HFFc6 (cell line): ENCODE measurements around the gene SNRNP70. TPM values are rescaled to one million over a fixed set of nuclear protein-coding genes. Genes with fewer than 3 reads are reported as not detected.
A peak's percentile ranks its signal among the peaks of the same experiment; 100 is the strongest.

Source experiments
- DNase-seq: peaks from one replicate; pipeline ENCODE4 v3.0.0-alpha.2; 2018
- H3K27ac Mint-ChIP-seq: 2 replicates; pipeline ENCODE4 v1.8.0; 2020; ENCODE audit warnings: mild to moderate bottlenecking, mixed read lengths
- H3K27me3 Mint-ChIP-seq: 2 replicates; pipeline ENCODE4 v1.8.0; 2021; ENCODE audit warnings: mild to moderate bottlenecking, moderate library complexity, mixed read lengths; ENCODE audit not compliant: insufficient read depth
- H3K36me3 Mint-ChIP-seq: 2 replicates; pipeline ENCODE4 v1.8.0; 2021; ENCODE audit warnings: low read depth, mixed read lengths
- H3K4me1 Mint-ChIP-seq: 2 replicates; pipeline ENCODE4 v1.8.0; 2020; ENCODE audit warnings: low read depth, mixed read lengths
- H3K4me3 Mint-ChIP-seq: 2 replicates; pipeline ENCODE4 v1.8.0; 2020; ENCODE audit warnings: mild to moderate bottlenecking, moderate library complexity, mixed read lengths
- H3K9me3 Mint-ChIP-seq: 2 replicates; pipeline ENCODE4 v1.8.0; 2020; ENCODE audit warnings: mild to moderate bottlenecking, mixed read lengths
- total RNA-seq, 6 experiments: library from RNA; stranded (reverse); fragmentation: NEBNext Ultra II Directional; extraction: Animal tissue kit (Norgen Biotek cat#: 25700); gene quantifications; 2 replicates in 1 of 6; 3 replicates in 5 of 6; pipeline ENCODE4 v1.2.3, GENCODE V29; 2021
- TF ChIP-seq, protein P1 (sequence below): fragments of 200-600 bp; sonication (generic); IDR thresholded peaks from 2 replicates; pipeline ENCODE4 v1.5.0; 2021; ENCODE audit warnings: antibody characterized with exemption, mild to moderate bottlenecking

Gene SNRNP70
- total RNA-seq, 6 experiments from 2014 or later: 134 to 164 (median 156) TPM

- Mint-ChIP-seq H3K27ac (peak overlapping the region; percentile 72), H3K4me1 (peaks cover 56% of the 10 kb centered on the region), H3K9me3 (no peaks in the 10 kb centered on the region), H3K4me3 (peak overlapping the region; percentile 1; the same call in 1 of the 2 replicates), H3K36me3 (peaks cover 25% of the 10 kb centered on the region), H3K27me3 (peaks cover 7% of the 10 kb centered on the region)
- TF ChIP-seq, protein P1, sequence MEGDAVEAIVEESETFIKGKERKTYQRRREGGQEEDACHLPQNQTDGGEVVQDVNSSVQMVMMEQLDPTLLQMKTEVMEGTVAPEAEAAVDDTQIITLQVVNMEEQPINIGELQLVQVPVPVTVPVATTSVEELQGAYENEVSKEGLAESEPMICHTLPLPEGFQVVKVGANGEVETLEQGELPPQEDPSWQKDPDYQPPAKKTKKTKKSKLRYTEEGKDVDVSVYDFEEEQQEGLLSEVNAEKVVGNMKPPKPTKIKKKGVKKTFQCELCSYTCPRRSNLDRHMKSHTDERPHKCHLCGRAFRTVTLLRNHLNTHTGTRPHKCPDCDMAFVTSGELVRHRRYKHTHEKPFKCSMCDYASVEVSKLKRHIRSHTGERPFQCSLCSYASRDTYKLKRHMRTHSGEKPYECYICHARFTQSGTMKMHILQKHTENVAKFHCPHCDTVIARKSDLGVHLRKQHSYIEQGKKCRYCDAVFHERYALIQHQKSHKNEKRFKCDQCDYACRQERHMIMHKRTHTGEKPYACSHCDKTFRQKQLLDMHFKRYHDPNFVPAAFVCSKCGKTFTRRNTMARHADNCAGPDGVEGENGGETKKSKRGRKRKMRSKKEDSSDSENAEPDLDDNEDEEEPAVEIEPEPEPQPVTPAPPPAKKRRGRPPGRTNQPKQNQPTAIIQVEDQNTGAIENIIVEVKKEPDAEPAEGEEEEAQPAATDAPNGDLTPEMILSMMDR: no peak
- peak; percentile 66 for DNase-seq
Observed at GRCh38 chr19:49110567-49110966, 25.3 kb downstream of the SNRNP70 start.

DNA sequence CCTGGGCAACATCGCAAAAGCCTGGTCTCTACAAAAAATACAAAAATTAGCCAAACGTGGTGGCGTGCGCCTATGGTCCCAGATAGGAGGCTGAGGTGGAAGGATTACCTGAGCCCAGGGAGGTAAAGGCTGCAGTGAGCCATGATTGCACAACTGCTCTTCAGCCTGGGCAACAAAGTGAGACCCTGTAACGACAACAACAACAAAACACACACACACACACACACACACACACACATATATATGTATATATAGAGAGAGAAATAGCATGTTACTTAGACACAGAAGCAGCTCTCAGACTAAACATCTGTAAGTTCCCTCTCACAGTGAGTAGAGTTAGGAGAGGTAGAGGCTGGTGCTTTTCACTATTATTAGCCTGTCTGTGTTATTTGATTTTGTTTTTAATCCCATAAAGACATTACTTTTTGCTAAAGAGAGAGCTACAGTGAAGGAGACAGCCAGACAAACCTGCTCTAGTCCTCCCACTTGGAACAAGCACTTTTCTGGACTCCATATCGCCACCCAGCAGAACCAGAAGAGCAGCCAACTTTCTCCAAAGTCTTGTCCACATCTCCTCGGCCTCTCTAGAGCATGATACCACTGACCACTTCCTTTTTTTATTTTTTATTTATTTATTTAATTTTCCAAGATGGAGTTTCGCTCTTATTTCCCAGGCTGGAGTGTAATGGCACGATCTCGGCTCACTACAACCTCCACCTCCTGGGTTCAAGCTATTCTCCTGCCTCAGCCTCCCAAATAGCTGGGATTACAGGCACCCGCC is 26.2 kb downstream of the SNRNP70 start:
- peaks cover 24% of the 10 kb centered on the region for H3K36me3 Mint-ChIP-seq
- peaks cover 54% of the 10 kb centered on the region for H3K4me1 Mint-ChIP-seq
- no peak for DNase-seq
- no peaks in the 10 kb centered on the region for H3K9me3 Mint-ChIP-seq
- H3K27me3 Mint-ChIP-seq: peaks cover 7% of the 10 kb centered on the region
- no peak overlapping the region for H3K4me3 Mint-ChIP-seq
- peak overlapping the region; percentile 72 for H3K27ac Mint-ChIP-seq
- TF ChIP-seq, protein P1: no peak

DNA sequence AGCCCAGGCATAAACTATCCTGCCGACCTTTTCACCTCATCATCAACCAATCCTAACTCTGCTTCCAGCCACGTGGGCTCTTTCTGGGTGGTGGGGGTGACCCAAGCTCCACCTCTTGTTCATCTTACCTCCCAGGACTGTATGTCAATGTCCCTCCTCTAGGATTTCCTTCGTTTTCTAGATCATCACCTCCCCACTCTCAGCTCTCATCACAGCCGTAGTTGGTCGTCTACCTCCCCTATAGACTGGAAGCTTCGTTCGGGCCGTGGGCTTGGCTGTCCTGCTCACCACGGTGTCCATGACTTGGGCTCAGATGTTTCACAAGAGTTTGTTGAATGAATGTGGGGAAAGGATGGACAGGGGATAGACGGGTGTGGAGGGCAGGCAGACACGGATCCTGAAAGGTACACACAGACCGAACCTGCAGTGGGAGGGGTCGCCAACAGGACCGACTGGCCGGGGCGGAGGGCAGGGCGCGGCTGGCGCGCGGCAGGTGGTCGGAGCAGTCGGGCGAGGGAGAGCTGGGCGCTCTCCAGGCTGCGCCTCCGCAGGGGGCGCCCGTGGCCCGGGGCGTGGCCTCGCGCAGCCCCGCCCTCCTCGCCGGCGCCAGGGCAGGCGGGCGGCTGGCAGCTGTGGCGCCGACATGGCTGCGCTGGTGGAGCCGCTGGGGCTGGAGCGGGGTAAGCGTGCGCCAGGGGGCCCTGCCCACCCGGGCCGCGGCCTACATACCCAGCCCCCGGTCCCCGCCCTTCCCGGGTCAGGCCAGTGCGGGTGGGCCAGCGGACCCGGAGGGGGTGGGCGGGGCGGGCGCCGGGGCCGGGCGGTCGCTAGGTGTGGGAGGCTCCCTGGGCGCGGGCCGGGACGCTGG is 28.7 kb downstream of the SNRNP70 start, which contains the start of gene LIN7B:
LIN7B (plus strand) TSS at position 609 of the 868 bp plus-strand sequence; CDS start at position 644, 35 bp downstream.
- H3K4me1 Mint-ChIP-seq: peaks cover 57% of the 10 kb centered on the region
- peaks cover 7% of the 10 kb centered on the region for H3K36me3 Mint-ChIP-seq
- no peaks in the 10 kb centered on the region for H3K9me3 Mint-ChIP-seq
- H3K27ac Mint-ChIP-seq: peak within 1 kb of the TSS; percentile 43
- DNase-seq: peak; percentile 48
- H3K4me3 Mint-ChIP-seq: peak within 1 kb of the TSS; percentile 86
- H3K27me3 Mint-ChIP-seq: peaks cover 4% of the 10 kb centered on the region
- TF ChIP-seq, protein P1: peak; percentile 70

GRCh38 chr19:49114630-49115363 is 29.5 kb downstream of the SNRNP70 start:
- H3K36me3 Mint-ChIP-seq: 0 out of 2 replicates have a peak, but pooled peaks cover 3% of the 10 kb centered on the region
- peak; percentile 32 for DNase-seq
- peak overlapping the region; percentile 86 for H3K4me3 Mint-ChIP-seq
- peak overlapping the region; percentile 43 for H3K27ac Mint-ChIP-seq
- peaks cover 49% of the 10 kb centered on the region for H3K4me1 Mint-ChIP-seq
- peaks cover 3% of the 10 kb centered on the region for H3K27me3 Mint-ChIP-seq
- no peaks in the 10 kb centered on the region for H3K9me3 Mint-ChIP-seq
- TF ChIP-seq, protein P1: no peak

DNA sequence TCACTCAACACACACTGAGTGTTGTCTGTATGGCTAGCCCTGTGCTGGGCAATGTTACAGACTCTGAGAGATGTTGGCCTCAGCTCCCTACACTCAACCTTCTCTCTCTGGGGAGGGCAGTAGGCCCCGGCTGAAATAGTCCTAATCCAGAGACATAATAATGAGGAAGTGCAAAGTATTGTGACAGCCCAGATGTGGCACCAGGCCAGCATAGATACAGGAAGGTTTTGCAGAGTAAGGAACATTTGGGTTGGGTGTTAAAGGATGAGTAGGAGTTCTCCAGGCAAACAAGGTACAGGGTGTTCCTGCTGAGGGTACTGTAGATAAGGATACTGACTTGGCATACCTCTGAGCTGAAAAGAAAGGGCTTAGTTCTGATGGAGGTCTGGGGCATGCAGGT is 31.3 kb downstream of the SNRNP70 start:
- Mint-ChIP-seq H3K4me1 (peaks cover 31% of the 10 kb centered on the region), H3K27me3 (peaks cover 9% of the 10 kb centered on the region), H3K27ac (no peak overlapping the region), H3K9me3 (no peaks in the 10 kb centered on the region), H3K36me3 (0 out of 2 replicates have a peak, but pooled peaks cover 3% of the 10 kb centered on the region), H3K4me3 (no peak overlapping the region)
- DNase-seq: no peak
- TF ChIP-seq, protein P1: no peak
